Testis (tissue), 3 donors: ENCODE measurements around the gene LYPLA2. TPM values are rescaled to one million over a fixed set of nuclear protein-coding genes. Genes with fewer than 3 reads are reported as not detected.
"Not testable (repeated sequence)": the region's sequence is repeated elsewhere in the genome, so short reads cannot be mapped to it uniquely, and the experiment has no call there.

Experiments used
- DNase-seq: peaks from one replicate; pipeline ENCODE4 v3.0.0-alpha.2; 2019
- H3K27ac ChIP-seq, 2 donors: fragments of 200-600 bp; sonication (generic); one replicate each; pipeline ENCODE4 v1.5.1; 2019
- H3K27me3 ChIP-seq: fragments of 200-600 bp; sonication (generic); one replicate; pipeline ENCODE4 v1.5.1; 2019
- H3K36me3 ChIP-seq: fragments of 200-600 bp; sonication (generic); one replicate; pipeline ENCODE4 v1.5.1; 2017; ENCODE audit warnings: low read depth; ENCODE audit errors: missing control alignments
- H3K4me1 ChIP-seq: fragments of 200-600 bp; sonication (generic); one replicate; pipeline ENCODE4 v1.5.1; 2019
- H3K4me3 ChIP-seq, 2 donors: fragments of 200-600 bp; sonication (generic); one replicate each; pipeline ENCODE4 v1.5.1; 2017 to 2019
- H3K9me3 ChIP-seq: fragments of 200-600 bp; sonication (generic); one replicate; pipeline ENCODE4 v1.5.1; 2017
- POLR2A ChIP-seq: fragments of 450-650 bp; IDR thresholded peaks from one replicate; pipeline ENCODE4 v1.6.1; 2017; ENCODE audit warnings: antibody characterized with exemption, mild to moderate bottlenecking, moderate library complexity
- WGBS, 2 donors: methylation state at CpG; one replicate each; pipeline ENCODE4 v1.1.5; 2018; 5-methylcytosine and 5-hydroxymethylcytosine counted together
- intact Hi-C: fragments of 100-400 bp; cut with DNase I; formaldehyde crosslinking; loops from one replicate; pipeline ENCODE4 v1.15.1; 2023; ENCODE audit warnings: low total_unique reads
- polyA plus RNA-seq: library from polyadenylated mRNA; stranded (reverse); fragments of 350-450 nt; fragmentation: Illumina TruSeq; extraction: RNeasy Lipid Tissue Mini Kit (QIAGEN cat#74804); gene quantifications from one replicate; pipeline ENCODE4 v1.2.3, GENCODE V29; 2014; ENCODE audit warnings: low read depth, low replicate concordance; ENCODE audit not compliant: insufficient read depth
- total RNA-seq, 2 donors: library from RNA; depleted of rRNA; stranded (reverse); fragments of >200 nt; gene quantifications; one replicate each; pipeline ENCODE4 v1.2.3, GENCODE V29; 2016
- TF ChIP-seq, protein P1 (sequence below), 3 experiments: fragments of 450-650 bp in 2 of 3; fragments of 200-600 bp in 1 of 3; sonication (generic) in 1 of 3; IDR thresholded peaks; one replicate each; pipeline ENCODE4 v1.5.1; 2016 to 2019; ENCODE audit warnings: antibody characterized with exemption in 3 of 3, mild to moderate bottlenecking in 2 of 3, moderate library complexity in 1 of 3

LYPLA2 gene
- total and polyA plus RNA-seq, 3 donors from 2014 or later = 36.1 to 47.8 (median 46.5) TPM

DNA sequence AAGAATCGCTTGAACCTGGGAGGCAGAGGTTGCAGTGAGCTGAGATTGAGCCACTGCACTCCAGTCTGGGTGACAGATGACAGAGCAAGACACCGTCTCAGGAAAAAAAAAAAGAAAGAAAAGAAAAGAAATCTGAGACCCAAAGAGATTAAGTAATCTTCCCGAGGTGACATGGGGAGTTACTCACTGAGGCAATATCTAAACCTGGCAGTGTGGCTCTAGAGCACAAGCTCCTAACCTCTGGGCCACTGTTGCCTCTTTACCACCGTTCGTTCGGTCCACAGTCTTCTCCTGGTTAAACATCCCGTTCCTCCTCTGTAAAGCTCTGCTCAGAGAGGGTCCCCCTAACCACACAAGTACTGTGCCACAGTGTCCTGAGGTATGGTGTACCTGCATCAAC is 32.8 kb downstream of the LYPLA2 start:
- no peaks in the 10 kb centered on the region for H3K9me3 ChIP-seq
- H3K36me3 ChIP-seq = no peaks in the 10 kb centered on the region
- peaks cover 6% of the 10 kb centered on the region for H3K4me1 ChIP-seq
- no peak for TF ChIP-seq POLR2A
- TF ChIP-seq, protein P1, sequence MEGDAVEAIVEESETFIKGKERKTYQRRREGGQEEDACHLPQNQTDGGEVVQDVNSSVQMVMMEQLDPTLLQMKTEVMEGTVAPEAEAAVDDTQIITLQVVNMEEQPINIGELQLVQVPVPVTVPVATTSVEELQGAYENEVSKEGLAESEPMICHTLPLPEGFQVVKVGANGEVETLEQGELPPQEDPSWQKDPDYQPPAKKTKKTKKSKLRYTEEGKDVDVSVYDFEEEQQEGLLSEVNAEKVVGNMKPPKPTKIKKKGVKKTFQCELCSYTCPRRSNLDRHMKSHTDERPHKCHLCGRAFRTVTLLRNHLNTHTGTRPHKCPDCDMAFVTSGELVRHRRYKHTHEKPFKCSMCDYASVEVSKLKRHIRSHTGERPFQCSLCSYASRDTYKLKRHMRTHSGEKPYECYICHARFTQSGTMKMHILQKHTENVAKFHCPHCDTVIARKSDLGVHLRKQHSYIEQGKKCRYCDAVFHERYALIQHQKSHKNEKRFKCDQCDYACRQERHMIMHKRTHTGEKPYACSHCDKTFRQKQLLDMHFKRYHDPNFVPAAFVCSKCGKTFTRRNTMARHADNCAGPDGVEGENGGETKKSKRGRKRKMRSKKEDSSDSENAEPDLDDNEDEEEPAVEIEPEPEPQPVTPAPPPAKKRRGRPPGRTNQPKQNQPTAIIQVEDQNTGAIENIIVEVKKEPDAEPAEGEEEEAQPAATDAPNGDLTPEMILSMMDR (IDR thresholded peaks at IDR 0.05) = no peak
- H3K27ac ChIP-seq = no peak overlapping the region
- 76 to 89% methylated on average over 6 to 7 of the region's 7 CpGs for WGBS, 2 donors
- no peak for DNase-seq
- intact Hi-C loops = no loop called here
- no peak overlapping the region for H3K4me3 ChIP-seq
- H3K27me3 ChIP-seq = no peaks in the 10 kb centered on the region

DNA sequence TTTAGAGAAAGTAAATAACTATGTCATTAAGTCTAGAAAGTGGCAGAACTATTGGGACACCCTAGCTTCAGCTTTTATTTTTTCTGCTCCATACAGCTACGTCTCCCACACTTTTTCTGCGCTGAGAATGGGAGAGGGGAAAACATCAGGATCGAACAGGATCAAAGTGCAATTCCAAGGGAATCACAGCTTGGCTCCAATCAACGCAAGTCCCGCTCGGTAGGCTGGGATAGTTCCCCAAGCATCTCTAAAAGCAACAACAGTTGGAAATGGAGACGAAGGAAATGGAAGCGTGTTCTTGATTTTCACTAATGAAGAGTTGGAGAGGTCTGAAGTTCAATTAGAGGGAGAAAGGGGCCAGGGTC is 33.7 kb downstream of the LYPLA2 start:
- H3K27me3 ChIP-seq = no peaks in the 10 kb centered on the region
- no peak for DNase-seq
- WGBS, 2 donors = 1% methylated on average over 8 of the region's 8 CpGs
- H3K9me3 ChIP-seq = no peaks in the 10 kb centered on the region
- H3K4me1 ChIP-seq = peaks cover 6% of the 10 kb centered on the region
- H3K4me3 ChIP-seq = peak overlapping the region; percentile 77 to 84
- intact Hi-C loops = no loop called here
- no peaks in the 10 kb centered on the region for H3K36me3 ChIP-seq
- H3K27ac ChIP-seq = peak overlapping the region; percentile 75 to 93
- TF ChIP-seq, protein P1 (IDR thresholded peaks at IDR 0.05) = no peak
- no peak for TF ChIP-seq POLR2A

DNA sequence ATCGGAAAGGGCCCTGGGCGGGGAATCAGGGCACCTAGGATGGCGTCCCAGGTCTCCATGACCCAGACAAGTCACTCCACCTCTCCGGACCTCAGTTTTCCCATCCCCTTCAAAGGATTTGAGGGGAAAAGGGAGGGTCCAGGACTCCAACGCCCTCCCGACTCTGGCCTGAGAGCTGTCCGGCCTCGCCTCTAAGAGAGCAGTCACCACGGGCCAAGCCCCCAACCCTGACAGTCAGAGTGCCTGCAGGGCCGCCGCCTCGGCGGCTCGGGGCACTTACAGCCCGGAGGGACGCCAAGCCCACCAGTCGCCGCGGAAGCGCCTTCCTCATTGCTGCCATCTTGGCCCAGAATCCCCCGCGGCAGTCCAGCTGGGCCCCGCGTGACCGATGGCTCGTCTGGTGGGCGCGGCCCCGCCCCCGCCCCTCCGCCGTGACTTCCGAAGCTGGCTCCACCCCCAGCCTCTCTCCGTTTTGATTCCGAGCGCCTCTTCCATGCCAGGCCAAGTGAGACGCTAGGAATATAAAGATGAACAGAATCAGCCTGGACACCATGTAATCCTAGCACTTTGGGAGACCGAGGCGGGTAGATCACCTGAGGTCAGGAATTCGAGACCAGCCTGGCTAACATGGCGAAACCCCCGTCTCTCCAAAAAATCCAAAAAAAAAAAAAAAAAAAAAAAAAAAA is 34.3 kb downstream of the LYPLA2 start, which contains the start of gene HMGCL:
HMGCL (minus strand) TSS at position 354 of the 686 bp plus-strand sequence; CDS start at position 340, 14 bp downstream.
- intact Hi-C loops = no loop called here
- peak within 1 kb of the TSS; percentile 77 to 84 for H3K4me3 ChIP-seq
- DNase-seq = peak; percentile 96
- peak within 1 kb of the TSS; percentile 75 to 93 for H3K27ac ChIP-seq
- no peaks in the 10 kb centered on the region for H3K9me3 ChIP-seq
- H3K27me3 ChIP-seq = no peaks in the 10 kb centered on the region
- H3K4me1 ChIP-seq = peaks cover 6% of the 10 kb centered on the region
- WGBS, 2 donors = 0% methylated on average over 4 to 42 of the region's 42 CpGs
- TF ChIP-seq, protein P1 (IDR thresholded peaks at IDR 0.05) = peak in 1 of 3 experiments; percentile 1
- peak; percentile 44 for TF ChIP-seq POLR2A
- no peaks in the 10 kb centered on the region for H3K36me3 ChIP-seq

DNA sequence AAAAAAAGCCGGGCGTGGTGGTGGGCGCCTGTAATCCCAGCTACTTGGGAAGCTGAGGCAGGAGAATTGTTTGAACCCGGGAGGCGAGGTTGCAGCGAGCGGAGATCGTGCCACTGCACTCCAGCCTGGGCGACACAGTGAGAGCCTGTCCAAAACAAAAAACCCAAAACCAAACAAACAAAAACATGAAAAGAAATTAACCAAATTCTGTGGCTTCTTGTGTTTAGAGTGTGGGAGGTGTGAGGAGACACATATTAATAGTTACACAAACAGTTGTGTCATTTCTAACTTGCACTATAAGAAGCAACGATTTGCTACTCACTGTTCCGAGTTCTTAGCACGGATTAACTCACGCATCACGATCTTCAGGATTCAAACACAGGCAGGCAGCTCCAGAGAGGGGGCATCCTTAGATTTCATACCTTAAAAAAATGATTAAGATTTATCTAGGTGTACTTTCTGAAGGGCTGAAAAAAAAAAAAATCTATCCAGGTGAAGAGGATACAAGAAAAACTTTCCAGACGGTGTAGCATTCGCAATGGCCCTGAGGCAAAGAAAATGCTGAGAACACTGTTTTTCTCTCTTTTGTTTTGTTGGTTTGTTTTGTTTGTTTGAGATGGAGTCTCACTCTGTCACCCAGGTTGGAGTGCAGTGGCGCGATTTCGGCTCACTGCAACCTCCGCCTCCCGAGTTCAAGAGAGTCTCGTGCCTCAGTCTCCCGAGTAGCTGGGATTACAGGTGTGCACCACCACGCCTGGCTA is 35.0 kb downstream of the LYPLA2 start:
- no peak for DNase-seq
- H3K27ac ChIP-seq = peak overlapping the region in 1 of 2 donors; percentile 93
- no peaks in the 10 kb centered on the region for H3K27me3 ChIP-seq
- H3K9me3 ChIP-seq = no peaks in the 10 kb centered on the region
- H3K4me1 ChIP-seq = peaks cover 6% of the 10 kb centered on the region
- TF ChIP-seq, protein P1 (IDR thresholded peaks at IDR 0.05) = no peak
- no peak for TF ChIP-seq POLR2A
- peak overlapping the region; percentile 77 to 84 for H3K4me3 ChIP-seq
- WGBS, 2 donors = 32 to 46% methylated on average over 24 of the region's 24 CpGs
- intact Hi-C loops = no loop called here
- H3K36me3 ChIP-seq = no peaks in the 10 kb centered on the region

- H3K4me1 ChIP-seq, H3K27me3 ChIP-seq, DNase-seq, H3K9me3 ChIP-seq, H3K4me3 ChIP-seq, H3K27ac ChIP-seq, H3K36me3 ChIP-seq, intact Hi-C loops: not testable (repeated sequence)
- 61 to 84% methylated on average over 13 of the region's 13 CpGs for WGBS, 2 donors
Measured at GRCh38 chr1:23826590-23826989, 35.6 kb downstream of the LYPLA2 start.
